ENCODE measurements around the gene REPS2. TPM values are rescaled to one million over a fixed set of nuclear protein-coding genes. Genes with fewer than 3 reads are reported as not detected.

REPS2 gene
- total and polyA plus RNA-seq, 9 of the 15 experiments (the other 6 are each of a cell fraction or from before 2014, with no cell fraction given) = 0.01 to 0.07 (median 0.01) TPM; not detected in 3

DNA sequence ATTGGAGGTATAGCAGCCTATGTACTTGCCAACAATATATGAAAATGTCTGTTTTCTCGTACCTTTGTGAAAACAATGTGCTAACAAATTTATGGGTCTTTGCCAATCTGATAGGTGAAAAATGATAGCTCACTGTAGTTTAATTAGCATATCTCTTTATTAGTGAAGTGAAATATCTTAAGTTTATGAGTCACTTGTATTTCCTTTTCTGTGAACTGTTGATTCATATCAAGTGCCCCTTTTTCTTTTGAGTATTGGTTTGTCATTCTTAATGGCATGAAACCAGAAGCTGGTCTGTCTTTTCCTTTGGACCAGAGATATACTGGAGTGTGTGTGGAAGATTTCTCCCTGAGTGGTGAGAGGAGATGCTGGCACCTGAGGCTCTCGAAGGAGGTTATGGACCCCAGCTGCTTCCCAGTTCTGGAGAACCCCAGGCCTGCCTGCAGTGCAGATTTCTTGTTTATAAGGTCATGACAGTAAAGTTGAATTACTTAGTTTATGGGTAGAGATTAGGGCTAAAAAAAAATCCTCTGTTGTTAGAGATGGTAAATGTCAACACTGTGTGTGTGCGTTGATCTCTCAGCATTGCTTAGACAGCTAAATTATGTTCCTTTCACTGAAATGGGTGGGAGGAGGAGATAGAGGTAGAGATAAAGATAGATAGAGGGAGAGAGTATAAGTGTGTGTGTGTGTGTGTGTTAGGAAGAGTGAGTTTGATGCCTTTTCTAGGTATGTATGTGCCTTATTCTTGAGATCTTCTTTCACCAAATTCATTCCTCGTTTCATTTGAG lies 89.9 kb downstream of the REPS2 start (continued):
- TF ChIP-seq, protein P1, sequence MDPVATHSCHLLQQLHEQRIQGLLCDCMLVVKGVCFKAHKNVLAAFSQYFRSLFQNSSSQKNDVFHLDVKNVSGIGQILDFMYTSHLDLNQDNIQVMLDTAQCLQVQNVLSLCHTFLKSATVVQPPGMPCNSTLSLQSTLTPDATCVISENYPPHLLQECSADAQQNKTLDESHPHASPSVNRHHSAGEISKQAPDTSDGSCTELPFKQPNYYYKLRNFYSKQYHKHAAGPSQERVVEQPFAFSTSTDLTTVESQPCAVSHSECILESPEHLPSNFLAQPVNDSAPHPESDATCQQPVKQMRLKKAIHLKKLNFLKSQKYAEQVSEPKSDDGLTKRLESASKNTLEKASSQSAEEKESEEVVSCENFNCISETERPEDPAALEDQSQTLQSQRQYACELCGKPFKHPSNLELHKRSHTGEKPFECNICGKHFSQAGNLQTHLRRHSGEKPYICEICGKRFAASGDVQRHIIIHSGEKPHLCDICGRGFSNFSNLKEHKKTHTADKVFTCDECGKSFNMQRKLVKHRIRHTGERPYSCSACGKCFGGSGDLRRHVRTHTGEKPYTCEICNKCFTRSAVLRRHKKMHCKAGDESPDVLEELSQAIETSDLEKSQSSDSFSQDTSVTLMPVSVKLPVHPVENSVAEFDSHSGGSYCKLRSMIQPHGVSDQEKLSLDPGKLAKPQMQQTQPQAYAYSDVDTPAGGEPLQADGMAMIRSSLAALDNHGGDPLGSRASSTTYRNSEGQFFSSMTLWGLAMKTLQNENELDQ (CRISPR knock-in tag; IDR thresholded peaks at IDR 0.05; ENCODE audit: borderline replicate concordance) = no peak
- TF ChIP-seq KLF13 (tag; IDR thresholded peaks at IDR 0.05; ENCODE audit: borderline replicate concordance, low read depth) = no peak

DNA sequence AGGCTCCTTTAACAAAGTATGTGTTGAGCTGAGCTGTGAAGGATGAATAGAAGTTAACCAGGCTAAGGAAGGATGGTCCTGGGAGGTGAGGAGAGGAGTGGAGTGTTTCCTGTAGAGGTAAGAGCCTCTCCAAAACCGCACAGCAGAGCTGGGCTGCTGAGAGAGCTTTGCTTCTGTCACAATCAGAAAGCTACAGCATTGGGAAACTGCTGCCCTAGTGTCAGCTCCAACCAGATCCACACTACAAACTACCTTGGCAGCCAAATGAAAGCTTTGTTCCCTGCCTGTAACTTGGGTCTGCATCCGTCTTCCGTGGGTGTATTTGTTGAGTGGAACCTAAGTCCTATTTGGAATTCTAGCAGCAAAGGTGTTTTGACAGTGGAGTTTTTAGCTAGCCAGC lies 91.8 kb downstream of the REPS2 start:
- H3K27me3 ChIP-seq (ENCODE audit: control insufficient read depth in 2 of 2, insufficient read depth in 2 of 2, low read length in 2 of 2) = peaks cover 0 to under 1% of the 10 kb centered on the region in 2 experiments; a peak in 3 of 5 replicates
- H3K36me3 ChIP-seq (ENCODE audit: control insufficient read depth, insufficient read depth, low read length) = no peaks in the 10 kb centered on the region
- no peak overlapping the region for H3K27ac ChIP-seq (ENCODE audit: extremely low read depth, low read depth, low read length)
- no peak overlapping the region for H3K4me3 ChIP-seq
- DNase-seq (ENCODE audit: extremely low read depth in 1 of 4, low spot score in 3 of 4) (no peak), FAIRE-seq (no peak), ATAC-seq (no peak)
- POLR2A ChIA-PET = interaction anchor here (1.3 kb wide), 1 partner anchor 16 kb away, joined by 4 read pairs; no protein-coding TSS in a partner anchor
- H3K9ac ChIP-seq (ENCODE audit: insufficient read depth in 1 of 2, low read depth in 2 of 2, low read length in 2 of 2) = no peak overlapping the region
- no TSS peak for BruUV-seq (replicated peaks)
- no peaks in the 10 kb centered on the region for H3K9me3 ChIP-seq (replicated peaks; ENCODE audit: control insufficient read depth, insufficient read depth, low read depth, low read length)
- no peaks in the 10 kb centered on the region for H3K4me1 ChIP-seq (replicated peaks in 1 of 2; ENCODE audit: control insufficient read depth in 2 of 2, insufficient read depth in 2 of 2, low read length in 2 of 2)
- 0% methylated on average over 3 of the region's 3 CpGs for WGBS (ENCODE audit: insufficient coverage, low coverage, missing lambda C conversion rate)
- intact Hi-C loops (cut with micrococcal nuclease) = no loop called here
- no peak overlapping the region for H3K4me2 ChIP-seq (ENCODE audit: insufficient read depth, low read length)
- no peaks in the 10 kb centered on the region for H4K20me1 ChIP-seq (replicated peaks; ENCODE audit: control insufficient read depth, insufficient read depth, low read length)
- H2AFZ ChIP-seq (ENCODE audit: low read depth, low read length) = no peak overlapping the region
- CTCF ChIA-PET (ENCODE audit: low intra/inter-chr PET ratio) = no interaction called here
- in situ Hi-C loops (cut with MboI) = no loop called here
- no peaks in the 10 kb centered on the region for H3K79me2 ChIP-seq (ENCODE audit: control insufficient read depth, insufficient read depth, low read length)
- no peaks in the 10 kb centered on the region for H3K9me1 ChIP-seq (ENCODE audit: control insufficient read depth, insufficient read depth, low read length)
- TF ChIP-seq, protein P2, sequence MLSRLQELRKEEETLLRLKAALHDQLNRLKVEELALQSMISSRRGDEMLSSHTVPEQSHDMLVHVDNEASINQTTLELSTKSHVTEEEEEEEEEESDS (CRISPR knock-in tag; IDR thresholded peaks at IDR 0.05) = no peak
- no peak for TF ChIP-seq POU5F1 (IDR thresholded peaks at IDR 0.05; ENCODE audit: borderline replicate concordance, low read depth, low read length, partially characterized antibody)
- no peak for TF ChIP-seq ZNF764 (CRISPR knock-in tag; IDR thresholded peaks at IDR 0.05; ENCODE audit: low read depth)
- no peak for TF ChIP-seq GATAD2B (IDR thresholded peaks at IDR 0.05; ENCODE audit: borderline replicate concordance)
- TF ChIP-seq ZNF445 (CRISPR knock-in tag; IDR thresholded peaks at IDR 0.05; ENCODE audit: low read depth) = no peak
- TF ChIP-seq, protein P3, sequence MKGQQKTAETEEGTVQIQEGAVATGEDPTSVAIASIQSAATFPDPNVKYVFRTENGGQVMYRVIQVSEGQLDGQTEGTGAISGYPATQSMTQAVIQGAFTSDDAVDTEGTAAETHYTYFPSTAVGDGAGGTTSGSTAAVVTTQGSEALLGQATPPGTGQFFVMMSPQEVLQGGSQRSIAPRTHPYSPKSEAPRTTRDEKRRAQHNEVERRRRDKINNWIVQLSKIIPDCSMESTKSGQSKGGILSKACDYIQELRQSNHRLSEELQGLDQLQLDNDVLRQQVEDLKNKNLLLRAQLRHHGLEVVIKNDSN (CRISPR knock-in tag; IDR thresholded peaks at IDR 0.05) = no peak
- no peak for TF ChIP-seq FOS (IDR thresholded peaks at IDR 0.05; ENCODE audit: extremely low read depth, insufficient read length)
- TF ChIP-seq ETS2 (tag; IDR thresholded peaks at IDR 0.05; ENCODE audit: borderline replicate concordance, poor library complexity, severe bottlenecking) = no peak
- TF ChIP-seq, protein P4, sequence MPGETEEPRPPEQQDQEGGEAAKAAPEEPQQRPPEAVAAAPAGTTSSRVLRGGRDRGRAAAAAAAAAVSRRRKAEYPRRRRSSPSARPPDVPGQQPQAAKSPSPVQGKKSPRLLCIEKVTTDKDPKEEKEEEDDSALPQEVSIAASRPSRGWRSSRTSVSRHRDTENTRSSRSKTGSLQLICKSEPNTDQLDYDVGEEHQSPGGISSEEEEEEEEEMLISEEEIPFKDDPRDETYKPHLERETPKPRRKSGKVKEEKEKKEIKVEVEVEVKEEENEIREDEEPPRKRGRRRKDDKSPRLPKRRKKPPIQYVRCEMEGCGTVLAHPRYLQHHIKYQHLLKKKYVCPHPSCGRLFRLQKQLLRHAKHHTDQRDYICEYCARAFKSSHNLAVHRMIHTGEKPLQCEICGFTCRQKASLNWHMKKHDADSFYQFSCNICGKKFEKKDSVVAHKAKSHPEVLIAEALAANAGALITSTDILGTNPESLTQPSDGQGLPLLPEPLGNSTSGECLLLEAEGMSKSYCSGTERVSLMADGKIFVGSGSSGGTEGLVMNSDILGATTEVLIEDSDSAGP (CRISPR knock-in tag; IDR thresholded peaks at IDR 0.05) = no peak
- TF ChIP-seq, protein P5, sequence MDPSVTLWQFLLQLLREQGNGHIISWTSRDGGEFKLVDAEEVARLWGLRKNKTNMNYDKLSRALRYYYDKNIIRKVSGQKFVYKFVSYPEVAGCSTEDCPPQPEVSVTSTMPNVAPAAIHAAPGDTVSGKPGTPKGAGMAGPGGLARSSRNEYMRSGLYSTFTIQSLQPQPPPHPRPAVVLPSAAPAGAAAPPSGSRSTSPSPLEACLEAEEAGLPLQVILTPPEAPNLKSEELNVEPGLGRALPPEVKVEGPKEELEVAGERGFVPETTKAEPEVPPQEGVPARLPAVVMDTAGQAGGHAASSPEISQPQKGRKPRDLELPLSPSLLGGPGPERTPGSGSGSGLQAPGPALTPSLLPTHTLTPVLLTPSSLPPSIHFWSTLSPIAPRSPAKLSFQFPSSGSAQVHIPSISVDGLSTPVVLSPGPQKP (CRISPR knock-in tag; IDR thresholded peaks at IDR 0.05) = no peak
- TF ChIP-seq KAT2B (IDR thresholded peaks at IDR 0.05; ENCODE audit: low read depth, low read length) = no peak
